ENCODE results near the gene SCAPER.

DNA sequence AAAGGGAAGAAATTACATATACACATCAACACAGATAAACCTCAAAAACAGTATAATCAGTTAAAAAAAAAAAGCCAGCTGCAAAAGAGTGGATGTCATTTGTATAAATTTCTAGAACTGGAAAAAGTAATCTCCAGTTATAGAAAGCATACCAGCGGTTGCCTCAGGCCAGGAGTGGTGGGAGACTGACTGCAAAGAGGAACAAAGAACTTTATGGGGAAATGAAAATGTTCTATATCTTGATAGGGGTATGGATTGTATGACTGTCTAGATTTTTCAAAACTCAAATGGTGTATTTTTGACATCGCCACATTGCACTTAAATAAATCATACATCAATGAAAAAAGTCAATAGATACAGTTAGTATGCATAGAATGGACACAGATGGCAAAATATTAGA, 241.6 kb downstream of the SCAPER start:
- TF ChIP-seq NFYB (IDR thresholded peaks at IDR 0.05; ENCODE audit: insufficient read depth, low read depth, low read length) (no peak), SP1 (IDR thresholded peaks at IDR 0.05; ENCODE audit: low read depth, low read length) (no peak), RAD21 (IDR thresholded peaks at IDR 0.05; ENCODE audit: insufficient read depth, low read depth, low read length) (no peak), HDGF (IDR thresholded peaks at IDR 0.05) (no peak), RAD51 (IDR thresholded peaks at IDR 0.05) (no peak), POLR2AphosphoS5 (IDR thresholded peaks at IDR 0.05; ENCODE audit: low read length) (no peak)
- TF ChIP-seq, protein P1, sequence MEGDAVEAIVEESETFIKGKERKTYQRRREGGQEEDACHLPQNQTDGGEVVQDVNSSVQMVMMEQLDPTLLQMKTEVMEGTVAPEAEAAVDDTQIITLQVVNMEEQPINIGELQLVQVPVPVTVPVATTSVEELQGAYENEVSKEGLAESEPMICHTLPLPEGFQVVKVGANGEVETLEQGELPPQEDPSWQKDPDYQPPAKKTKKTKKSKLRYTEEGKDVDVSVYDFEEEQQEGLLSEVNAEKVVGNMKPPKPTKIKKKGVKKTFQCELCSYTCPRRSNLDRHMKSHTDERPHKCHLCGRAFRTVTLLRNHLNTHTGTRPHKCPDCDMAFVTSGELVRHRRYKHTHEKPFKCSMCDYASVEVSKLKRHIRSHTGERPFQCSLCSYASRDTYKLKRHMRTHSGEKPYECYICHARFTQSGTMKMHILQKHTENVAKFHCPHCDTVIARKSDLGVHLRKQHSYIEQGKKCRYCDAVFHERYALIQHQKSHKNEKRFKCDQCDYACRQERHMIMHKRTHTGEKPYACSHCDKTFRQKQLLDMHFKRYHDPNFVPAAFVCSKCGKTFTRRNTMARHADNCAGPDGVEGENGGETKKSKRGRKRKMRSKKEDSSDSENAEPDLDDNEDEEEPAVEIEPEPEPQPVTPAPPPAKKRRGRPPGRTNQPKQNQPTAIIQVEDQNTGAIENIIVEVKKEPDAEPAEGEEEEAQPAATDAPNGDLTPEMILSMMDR (IDR thresholded peaks at IDR 0.05 in 2 of 3, conservative IDR thresholded peaks at IDR 0.05 in 1 of 3; ENCODE audit: control insufficient read depth in 2 of 3, extremely low read depth in 1 of 3, insufficient read depth in 1 of 3, low read depth in 3 of 3, low read length in 3 of 3): no peak
- TF ChIP-seq, protein P2, sequence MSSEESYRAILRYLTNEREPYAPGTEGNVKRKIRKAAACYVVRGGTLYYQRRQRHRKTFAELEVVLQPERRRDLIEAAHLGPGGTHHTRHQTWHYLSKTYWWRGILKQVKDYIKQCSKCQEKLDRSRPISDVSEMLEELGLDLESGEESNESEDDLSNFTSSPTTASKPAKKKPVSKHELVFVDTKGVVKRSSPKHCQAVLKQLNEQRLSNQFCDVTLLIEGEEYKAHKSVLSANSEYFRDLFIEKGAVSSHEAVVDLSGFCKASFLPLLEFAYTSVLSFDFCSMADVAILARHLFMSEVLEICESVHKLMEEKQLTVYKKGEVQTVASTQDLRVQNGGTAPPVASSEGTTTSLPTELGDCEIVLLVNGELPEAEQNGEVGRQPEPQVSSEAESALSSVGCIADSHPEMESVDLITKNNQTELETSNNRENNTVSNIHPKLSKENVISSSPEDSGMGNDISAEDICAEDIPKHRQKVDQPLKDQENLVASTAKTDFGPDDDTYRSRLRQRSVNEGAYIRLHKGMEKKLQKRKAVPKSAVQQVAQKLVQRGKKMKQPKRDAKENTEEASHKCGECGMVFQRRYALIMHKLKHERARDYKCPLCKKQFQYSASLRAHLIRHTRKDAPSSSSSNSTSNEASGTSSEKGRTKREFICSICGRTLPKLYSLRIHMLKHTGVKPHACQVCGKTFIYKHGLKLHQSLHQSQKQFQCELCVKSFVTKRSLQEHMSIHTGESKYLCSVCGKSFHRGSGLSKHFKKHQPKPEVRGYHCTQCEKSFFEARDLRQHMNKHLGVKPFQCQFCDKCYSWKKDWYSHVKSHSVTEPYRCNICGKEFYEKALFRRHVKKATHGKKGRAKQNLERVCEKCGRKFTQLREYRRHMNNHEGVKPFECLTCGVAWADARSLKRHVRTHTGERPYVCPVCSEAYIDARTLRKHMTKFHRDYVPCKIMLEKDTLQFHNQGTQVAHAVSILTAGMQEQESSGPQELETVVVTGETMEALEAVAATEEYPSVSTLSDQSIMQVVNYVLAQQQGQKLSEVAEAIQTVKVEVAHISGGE (CRISPR knock-in tag; IDR thresholded peaks at IDR 0.05): no peak
- TF ChIP-seq, protein P3, sequence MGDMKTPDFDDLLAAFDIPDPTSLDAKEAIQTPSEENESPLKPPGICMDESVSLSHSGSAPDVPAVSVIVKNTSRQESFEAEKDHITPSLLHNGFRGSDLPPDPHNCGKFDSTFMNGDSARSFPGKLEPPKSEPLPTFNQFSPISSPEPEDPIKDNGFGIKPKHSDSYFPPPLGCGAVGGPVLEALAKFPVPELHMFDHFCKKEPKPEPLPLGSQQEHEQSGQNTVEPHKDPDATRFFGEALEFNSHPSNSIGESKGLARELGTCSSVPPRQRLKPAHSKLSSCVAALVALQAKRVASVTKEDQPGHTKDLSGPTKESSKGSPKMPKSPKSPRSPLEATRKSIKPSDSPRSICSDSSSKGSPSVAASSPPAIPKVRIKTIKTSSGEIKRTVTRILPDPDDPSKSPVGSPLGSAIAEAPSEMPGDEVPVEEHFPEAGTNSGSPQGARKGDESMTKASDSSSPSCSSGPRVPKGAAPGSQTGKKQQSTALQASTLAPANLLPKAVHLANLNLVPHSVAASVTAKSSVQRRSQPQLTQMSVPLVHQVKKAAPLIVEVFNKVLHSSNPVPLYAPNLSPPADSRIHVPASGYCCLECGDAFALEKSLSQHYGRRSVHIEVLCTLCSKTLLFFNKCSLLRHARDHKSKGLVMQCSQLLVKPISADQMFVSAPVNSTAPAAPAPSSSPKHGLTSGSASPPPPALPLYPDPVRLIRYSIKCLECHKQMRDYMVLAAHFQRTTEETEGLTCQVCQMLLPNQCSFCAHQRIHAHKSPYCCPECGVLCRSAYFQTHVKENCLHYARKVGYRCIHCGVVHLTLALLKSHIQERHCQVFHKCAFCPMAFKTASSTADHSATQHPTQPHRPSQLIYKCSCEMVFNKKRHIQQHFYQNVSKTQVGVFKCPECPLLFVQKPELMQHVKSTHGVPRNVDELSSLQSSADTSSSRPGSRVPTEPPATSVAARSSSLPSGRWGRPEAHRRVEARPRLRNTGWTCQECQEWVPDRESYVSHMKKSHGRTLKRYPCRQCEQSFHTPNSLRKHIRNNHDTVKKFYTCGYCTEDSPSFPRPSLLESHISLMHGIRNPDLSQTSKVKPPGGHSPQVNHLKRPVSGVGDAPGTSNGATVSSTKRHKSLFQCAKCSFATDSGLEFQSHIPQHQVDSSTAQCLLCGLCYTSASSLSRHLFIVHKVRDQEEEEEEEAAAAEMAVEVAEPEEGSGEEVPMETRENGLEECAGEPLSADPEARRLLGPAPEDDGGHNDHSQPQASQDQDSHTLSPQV (IDR thresholded peaks at IDR 0.05): no peak
- TF ChIP-seq, protein P4, sequence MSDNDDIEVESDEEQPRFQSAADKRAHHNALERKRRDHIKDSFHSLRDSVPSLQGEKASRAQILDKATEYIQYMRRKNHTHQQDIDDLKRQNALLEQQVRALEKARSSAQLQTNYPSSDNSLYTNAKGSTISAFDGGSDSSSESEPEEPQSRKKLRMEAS (IDR thresholded peaks at IDR 0.05; ENCODE audit: low read depth, low read length): no peak

Measured in GM12878 (cell line).